ENCODE results near the gene HLCS. TPM values are rescaled to one million over a fixed set of nuclear protein-coding genes. Genes with fewer than 3 reads are reported as not detected.
"Not testable (repeated sequence)": the region's sequence is repeated elsewhere in the genome, so short reads cannot be mapped to it uniquely, and the experiment has no call there.

The HLCS gene
- total RNA-seq, 8 experiments from 2014 or later = 8.7 to 19.0 (median 18.1) TPM

DNA sequence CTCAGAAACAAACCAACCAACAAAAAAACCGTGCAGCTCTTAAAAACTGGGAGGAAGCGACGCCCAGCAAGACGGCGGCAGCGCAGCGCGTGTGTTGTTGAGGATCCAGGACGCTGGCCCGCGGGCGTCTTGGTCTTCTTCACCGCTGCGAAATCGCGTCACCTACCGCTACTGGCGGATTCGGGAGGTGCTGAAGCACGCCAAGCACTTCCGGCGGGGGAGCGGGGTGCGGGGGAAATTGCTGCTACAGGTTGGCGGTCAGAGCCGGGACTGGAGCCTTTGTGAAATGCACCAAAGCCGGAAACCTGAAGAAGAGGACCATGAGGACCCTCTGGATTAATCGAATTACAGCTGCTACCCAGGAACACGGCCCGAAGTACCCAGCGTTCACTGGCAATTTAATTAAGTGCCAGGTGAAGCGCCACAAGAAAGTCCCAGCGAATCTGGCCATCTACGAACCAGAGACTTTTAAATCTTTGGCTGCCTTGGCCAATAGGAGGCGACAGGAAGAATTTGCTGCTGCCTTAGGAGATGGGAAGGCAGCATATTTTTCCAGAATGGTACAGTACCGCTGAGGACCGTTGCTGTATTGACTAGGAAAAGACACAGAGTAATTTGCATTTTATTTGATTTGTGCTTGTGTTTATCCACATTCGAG lies 28.2 kb upstream of the HLCS start:
- Histone ChIP-seq H3K4me1 (replicated peaks in 1 of 2) (peaks cover 7 to 8% of the 10 kb centered on the region in 2 donors), H3K4me3 (no peak overlapping the region), H3K27ac (no peak overlapping the region)
- in situ Hi-C loops (cut with MboI; ENCODE audit: low pct_unique_long_range_greater_than_20kb in 2 of 9, low sequenced_read_pairs in 9 of 9, unreplicated experiment in 9 of 9) = no loop called here
- no peak for ATAC-seq (replicated peaks in 6 of 8)
- 0 to 97% (median 75%) methylated on average over 1 to 24 of the region's 38 CpGs for WGBS, 10 experiments

DNA sequence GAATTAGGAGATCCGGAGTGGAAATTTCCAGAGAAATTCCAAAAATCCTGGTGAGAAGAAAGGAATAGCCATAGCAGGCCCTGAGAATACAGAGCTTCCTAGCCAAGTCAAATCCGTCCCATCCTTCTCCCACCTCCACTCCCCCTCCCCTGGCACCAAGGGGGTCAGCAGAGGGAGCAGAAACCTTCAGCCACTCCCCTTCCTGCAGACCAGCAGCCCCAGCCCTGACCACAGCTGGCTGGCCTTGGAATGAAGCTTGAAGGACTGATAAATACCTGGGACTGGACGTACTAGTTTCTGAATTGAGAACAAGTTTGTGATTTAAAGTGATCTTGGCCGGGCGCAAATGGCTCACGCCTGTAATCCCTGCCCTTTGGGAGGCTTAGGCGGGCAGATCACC lies 26.2 kb upstream of the HLCS start:
- H3K27ac ChIP-seq = no peak overlapping the region
- in situ Hi-C loops (cut with MboI; ENCODE audit: low pct_unique_long_range_greater_than_20kb in 2 of 9, low sequenced_read_pairs in 9 of 9, unreplicated experiment in 9 of 9) = no loop called here
- ATAC-seq (replicated peaks in 6 of 8) = no peak
- no peak overlapping the region for H3K4me3 ChIP-seq
- WGBS, 10 experiments = 0 to 86% (median 75%) methylated on average over 1 to 7 of the region's 7 CpGs; no CpG with 5 or more reads in 5 of the 10 experiments
- peaks cover 7 to 8% of the 10 kb centered on the region in 2 donors for H3K4me1 ChIP-seq (replicated peaks in 1 of 2)

DNA sequence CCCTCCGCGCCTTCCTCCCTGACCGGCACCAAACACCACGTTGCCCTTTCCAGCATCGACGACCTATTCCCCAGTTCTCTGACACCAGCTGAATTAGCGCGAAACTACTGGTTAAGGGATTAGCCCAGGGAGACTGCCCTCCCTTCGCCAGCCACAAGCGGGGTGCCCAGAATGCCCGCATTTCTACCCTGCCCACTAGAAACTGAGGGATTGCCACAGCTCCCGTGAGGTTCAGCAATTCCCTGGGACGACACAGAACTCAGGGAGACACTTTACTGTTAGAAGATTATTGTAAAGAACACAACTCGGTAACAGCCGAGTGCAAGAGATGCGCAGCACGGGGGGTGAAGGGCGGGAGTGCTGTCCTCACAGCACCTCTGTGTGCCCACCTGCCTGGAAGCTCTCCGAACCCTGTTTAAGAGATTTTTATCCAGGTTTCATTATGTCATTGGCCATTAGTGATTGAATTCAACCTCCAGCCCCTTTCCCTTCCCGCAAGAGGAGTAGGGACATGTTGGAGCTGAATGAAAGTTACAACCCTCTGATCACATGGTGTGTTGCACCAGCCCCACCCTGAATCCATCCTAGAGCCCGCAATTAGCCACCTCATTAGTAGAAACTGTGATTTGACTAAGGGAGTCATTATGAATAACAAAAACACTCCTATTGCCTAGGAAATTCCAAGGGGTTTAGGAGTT lies 24.2 kb upstream of the HLCS start:
- WGBS, 10 experiments = 50 to 100% (median 91%) methylated on average over 1 to 12 of the region's 21 CpGs; no CpG with 5 or more reads in 3 of the 10 experiments
- ATAC-seq (replicated peaks in 6 of 8) = no peak
- H3K27ac ChIP-seq = peak overlapping the region; percentile 96 to 97
- peaks cover 7 to 8% of the 10 kb centered on the region in 2 donors for H3K4me1 ChIP-seq (replicated peaks in 1 of 2)
- H3K4me3 ChIP-seq = peak overlapping the region; percentile 58 to 76 (median 66)
- in situ Hi-C loops (cut with MboI; ENCODE audit: low pct_unique_long_range_greater_than_20kb in 2 of 9, low sequenced_read_pairs in 9 of 9, unreplicated experiment in 9 of 9) = no loop called here

DNA sequence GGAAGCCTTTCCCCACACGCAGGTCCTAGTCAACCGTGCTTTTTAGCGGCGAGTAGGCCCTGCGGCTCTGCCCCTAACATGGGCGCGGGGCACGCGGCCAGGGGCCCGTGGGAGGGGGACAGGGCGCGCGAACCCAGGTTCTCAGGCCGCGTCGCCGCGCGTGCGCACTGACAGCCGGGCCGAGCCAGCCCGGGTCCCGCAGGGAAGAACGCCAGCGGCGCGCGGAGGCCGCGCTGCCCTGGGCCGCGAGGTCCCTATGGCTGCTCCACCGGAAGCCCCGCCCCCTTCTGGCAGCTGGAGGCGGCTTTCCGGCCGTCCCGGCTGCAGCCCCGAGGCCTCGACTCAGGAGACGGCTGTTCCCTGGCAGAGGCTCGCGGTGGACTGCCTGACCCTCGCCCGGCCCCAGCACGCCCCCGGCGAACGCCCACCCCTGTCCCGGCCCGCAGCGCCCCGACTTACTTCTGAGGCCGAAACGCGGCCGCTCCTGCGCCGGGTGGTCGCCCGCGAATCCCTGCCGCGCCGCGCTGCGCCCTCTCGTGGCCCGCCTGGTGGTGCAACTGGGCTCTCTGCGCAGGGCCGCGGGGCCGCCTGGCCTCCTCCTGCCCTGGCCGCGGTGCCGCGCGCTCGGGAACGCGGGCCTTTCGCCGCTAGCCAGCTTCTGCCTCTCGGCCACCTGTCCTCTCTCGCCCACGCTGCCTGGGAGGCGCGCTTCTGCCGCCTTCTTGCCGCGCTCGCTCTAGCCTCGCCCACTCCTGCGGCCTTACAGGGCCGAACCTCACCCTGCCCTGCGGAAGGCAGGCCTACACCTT lies 23.4 kb upstream of the HLCS start:
- 0 to 2% (median 0%) methylated on average over 1 to 7 of the region's 97 CpGs; no CpG with 5 or more reads in 7 of the 10 experiments for WGBS, 10 experiments
- peaks cover 7 to 8% of the 10 kb centered on the region in 2 donors for H3K4me1 ChIP-seq (replicated peaks in 1 of 2)
- peak overlapping the region; percentile 58 to 76 (median 66) for H3K4me3 ChIP-seq
- in situ Hi-C loops (cut with MboI; ENCODE audit: low pct_unique_long_range_greater_than_20kb in 2 of 9, low sequenced_read_pairs in 9 of 9, unreplicated experiment in 9 of 9) = no loop called here
- H3K27ac ChIP-seq = peak overlapping the region; percentile 96 to 97
- peak; percentile 92 to 96 (median 94) for ATAC-seq (replicated peaks in 6 of 8)

DNA sequence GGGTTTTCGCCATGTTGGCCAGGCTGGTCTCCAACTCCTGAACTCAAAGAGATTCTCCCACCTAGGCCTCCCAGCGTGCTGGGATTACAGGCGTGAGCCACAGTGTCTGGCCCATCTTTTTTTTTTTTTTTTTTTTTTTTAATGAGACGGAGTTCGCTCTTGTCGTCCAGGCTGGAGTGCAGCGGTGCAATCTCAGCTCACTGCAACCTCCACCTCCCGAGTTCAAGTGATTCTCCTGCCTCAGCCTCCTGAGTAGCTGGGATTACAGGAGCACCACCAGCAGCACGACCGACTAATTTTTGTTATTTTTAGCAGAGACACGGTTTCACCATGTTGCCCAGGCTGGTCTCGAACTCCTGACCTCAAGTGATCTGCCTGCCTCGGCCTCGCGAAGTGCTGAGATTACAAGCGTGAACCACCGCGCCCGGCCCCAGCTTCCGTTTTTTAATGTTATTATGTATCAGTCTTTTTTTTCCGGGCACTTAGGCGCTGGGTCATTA lies 22.8 kb upstream of the HLCS start:
- ATAC-seq (replicated peaks in 6 of 8); H3K4me1 ChIP-seq (replicated peaks in 1 of 2); in situ Hi-C loops (cut with MboI; ENCODE audit: low pct_unique_long_range_greater_than_20kb in 2 of 9, low sequenced_read_pairs in 9 of 9, unreplicated experiment in 9 of 9): not testable (repeated sequence)
- peak overlapping the region; percentile 96 to 97 for H3K27ac ChIP-seq
- WGBS, 10 experiments = 0 to 93% (median 76%) methylated on average over 1 to 10 of the region's 22 CpGs; no CpG with 5 or more reads in 1 of the 10 experiments
- H3K4me3 ChIP-seq = peak overlapping the region; percentile 58 to 76 (median 66)

DNA sequence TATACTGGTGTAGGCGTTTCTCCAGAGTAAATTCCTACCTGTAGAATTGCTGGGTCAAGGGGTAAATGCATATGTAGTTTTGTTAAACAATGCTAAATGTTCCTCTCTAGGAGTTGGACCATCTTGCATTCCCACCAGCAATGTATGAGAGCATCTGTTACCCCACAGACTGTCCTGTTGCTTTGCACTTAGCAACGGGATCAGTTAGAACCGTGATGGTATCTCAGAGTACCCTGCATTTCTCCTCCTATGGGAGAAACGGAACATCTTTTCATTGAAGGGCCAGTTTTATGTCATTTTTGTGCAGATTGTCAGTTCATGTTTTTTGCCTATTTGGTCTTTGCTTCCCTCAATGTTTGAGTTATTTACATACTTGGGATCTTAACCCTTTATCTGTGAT lies 22.1 kb upstream of the HLCS start:
- Histone ChIP-seq H3K4me1 (replicated peaks in 1 of 2) (peaks cover 7 to 8% of the 10 kb centered on the region in 2 donors), H3K4me3 (no peak overlapping the region), H3K27ac (no peak overlapping the region)
- in situ Hi-C loops (cut with MboI; ENCODE audit: low pct_unique_long_range_greater_than_20kb in 2 of 9, low sequenced_read_pairs in 9 of 9, unreplicated experiment in 9 of 9) = no loop called here
- no peak for ATAC-seq (replicated peaks in 6 of 8)
- 19 to 100% (median 89%) methylated on average over 1 to 4 of the region's 4 CpGs for WGBS, 10 experiments

DNA sequence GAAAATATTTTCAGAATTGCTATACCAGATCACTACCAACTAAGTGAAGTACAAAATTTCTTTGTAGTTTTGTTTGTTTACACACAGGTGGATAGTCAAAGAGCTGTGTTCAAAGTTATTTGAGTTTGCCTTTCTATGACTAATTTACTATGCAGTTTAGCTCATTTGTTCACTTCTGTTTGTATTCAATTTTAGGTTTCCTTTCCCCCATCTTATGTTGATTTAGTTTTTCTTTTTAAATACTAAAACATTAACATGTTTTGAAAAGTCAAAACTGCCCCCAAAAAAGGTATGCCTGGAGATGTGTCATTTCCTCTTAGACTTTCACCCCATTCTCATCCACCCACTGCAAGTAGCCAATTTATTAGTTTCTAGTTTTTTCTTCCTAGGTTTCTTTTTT lies 21.4 kb upstream of the HLCS start:
- ATAC-seq (replicated peaks in 6 of 8) = no peak
- H3K4me1 ChIP-seq (replicated peaks in 1 of 2) = peaks cover 7 to 8% of the 10 kb centered on the region in 2 donors

DNA sequence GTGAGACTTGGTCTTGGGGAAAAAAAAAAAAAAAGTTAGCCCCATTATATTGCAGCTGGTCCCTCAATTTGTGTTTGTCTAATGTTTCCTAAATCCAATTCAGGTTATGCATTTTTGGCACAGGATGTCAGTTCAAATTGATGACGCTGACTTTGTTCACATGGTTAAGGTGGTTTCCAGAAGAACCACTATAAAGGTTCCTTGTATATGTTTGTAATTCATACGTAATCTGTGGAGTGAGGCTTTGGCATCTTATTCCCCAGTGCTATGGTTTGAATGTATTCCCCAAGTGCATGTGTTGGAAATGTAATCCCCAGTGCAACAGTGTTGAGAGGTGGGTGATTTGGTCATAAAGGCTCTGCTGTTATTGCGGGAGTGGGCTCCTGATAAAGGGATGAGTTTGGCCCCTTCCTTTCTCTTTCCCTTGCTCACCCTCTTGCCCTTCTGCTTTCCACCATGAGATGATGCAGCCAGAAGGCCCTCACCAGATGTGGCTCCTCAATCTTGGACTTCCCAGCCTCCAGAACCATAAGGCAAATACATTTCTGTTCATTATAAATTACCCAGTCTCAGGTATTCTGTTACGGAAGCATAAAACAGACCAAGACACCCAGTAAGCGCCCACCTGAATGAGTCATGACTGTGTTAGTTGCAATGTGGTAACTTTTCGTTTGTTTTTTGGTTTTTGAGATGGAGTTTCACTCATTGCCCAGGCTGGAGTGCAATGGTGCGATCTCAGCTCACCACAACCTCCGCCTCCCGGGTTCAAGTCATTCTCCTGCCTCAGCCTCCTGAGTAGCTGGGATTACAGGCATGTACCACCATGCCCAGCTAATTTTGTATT lies 19.5 kb upstream of the HLCS start:
- H3K27ac ChIP-seq = no peak overlapping the region

More for the DNA sequence above, 21.4 kb upstream of the HLCS start:
- no peak overlapping the region for H3K4me3 ChIP-seq
- no peak overlapping the region for H3K27ac ChIP-seq
- in situ Hi-C loops (cut with MboI; ENCODE audit: low pct_unique_long_range_greater_than_20kb in 2 of 9, low sequenced_read_pairs in 9 of 9, unreplicated experiment in 9 of 9) = no loop called here

DNA sequence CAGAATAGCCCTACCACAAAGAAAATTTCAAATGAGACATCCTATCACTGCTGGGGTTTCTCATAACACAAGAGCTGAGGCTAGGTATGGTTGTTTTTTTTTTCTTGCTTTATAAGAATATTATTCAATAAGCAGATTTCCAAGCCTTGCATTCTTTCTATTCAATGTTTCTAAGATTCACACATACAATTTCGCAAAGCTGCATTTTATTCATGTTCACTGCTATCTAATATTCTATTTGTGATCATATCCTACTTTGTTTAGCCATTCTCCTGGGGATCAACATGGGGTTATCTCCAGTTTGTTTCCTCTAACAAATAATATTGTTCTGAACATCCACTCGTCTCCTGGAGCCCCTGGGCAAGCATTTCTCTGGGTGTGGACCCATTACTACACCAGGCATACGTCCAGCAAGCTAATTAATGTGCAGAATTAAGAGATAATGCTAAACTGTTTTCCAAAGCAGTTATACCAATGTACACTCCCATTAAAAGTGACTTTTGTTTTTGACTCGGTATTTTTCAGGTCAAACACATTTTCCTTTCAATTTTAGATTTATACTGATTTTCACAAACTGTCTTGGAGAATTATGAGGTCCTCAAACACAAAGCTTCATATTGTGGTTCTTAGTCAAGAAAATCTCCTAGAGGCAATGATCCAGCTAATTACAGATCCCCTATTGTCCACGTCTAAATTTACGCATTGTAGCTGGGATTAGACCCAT lies 15.7 kb upstream of the HLCS start:
- ATAC-seq (replicated peaks in 6 of 8) = no peak
- in situ Hi-C loops (cut with MboI; ENCODE audit: low pct_unique_long_range_greater_than_20kb in 2 of 9, low sequenced_read_pairs in 9 of 9, unreplicated experiment in 9 of 9) = no loop called here
- no peak overlapping the region for H3K27ac ChIP-seq
- no peak overlapping the region for H3K4me3 ChIP-seq
- WGBS, 10 experiments = 6 to 94% (median 80%) methylated on average over 1 to 6 of the region's 6 CpGs
- H3K4me1 ChIP-seq (replicated peaks in 1 of 2) = peaks cover 5 to 8% of the 10 kb centered on the region in 2 donors

More for the DNA sequence above, 19.5 kb upstream of the HLCS start:
- peaks cover 7% of the 10 kb centered on the region in 2 donors for H3K4me1 ChIP-seq (replicated peaks in 1 of 2)
- no peak for ATAC-seq (replicated peaks in 6 of 8)
- H3K4me3 ChIP-seq = no peak overlapping the region
- in situ Hi-C loops (cut with MboI; ENCODE audit: low pct_unique_long_range_greater_than_20kb in 2 of 9, low sequenced_read_pairs in 9 of 9, unreplicated experiment in 9 of 9) = no loop called here
- 0 to 94% (median 75%) methylated on average over 1 to 4 of the region's 9 CpGs; no CpG with 5 or more reads in 1 of the 10 experiments for WGBS, 10 experiments

DNA sequence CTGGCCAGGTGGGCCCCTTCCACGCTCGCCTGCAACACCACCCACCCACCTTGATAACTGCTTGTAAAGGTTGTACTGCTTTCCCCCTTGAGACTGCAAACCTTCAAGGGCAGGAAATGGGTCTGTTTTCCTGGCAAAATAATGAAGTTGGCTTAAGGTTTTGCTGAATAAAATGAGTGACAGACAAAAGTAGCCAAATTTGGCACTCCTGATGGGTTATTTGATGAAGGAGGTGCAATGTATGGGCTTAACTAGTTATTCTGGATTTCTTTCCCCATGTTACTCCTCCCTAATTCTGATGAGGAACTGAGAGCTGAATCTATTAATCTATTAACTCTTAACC lies 14.6 kb upstream of the HLCS start:
- in situ Hi-C loops (cut with MboI; ENCODE audit: low pct_unique_long_range_greater_than_20kb in 2 of 9, low sequenced_read_pairs in 9 of 9, unreplicated experiment in 9 of 9) = no loop called here
- WGBS, 10 experiments = 50 to 100% (median 69%) methylated on average over 1 to 2 of the region's 2 CpGs; no CpG with 5 or more reads in 7 of the 10 experiments
- Histone ChIP-seq H3K27ac (no peak overlapping the region), H3K4me1 (replicated peaks in 1 of 2) (peaks cover 6 to 8% of the 10 kb centered on the region in 2 donors), H3K4me3 (peak overlapping the region in 1 of 5 donors; percentile 11)
- ATAC-seq (replicated peaks in 6 of 8) = no peak

DNA sequence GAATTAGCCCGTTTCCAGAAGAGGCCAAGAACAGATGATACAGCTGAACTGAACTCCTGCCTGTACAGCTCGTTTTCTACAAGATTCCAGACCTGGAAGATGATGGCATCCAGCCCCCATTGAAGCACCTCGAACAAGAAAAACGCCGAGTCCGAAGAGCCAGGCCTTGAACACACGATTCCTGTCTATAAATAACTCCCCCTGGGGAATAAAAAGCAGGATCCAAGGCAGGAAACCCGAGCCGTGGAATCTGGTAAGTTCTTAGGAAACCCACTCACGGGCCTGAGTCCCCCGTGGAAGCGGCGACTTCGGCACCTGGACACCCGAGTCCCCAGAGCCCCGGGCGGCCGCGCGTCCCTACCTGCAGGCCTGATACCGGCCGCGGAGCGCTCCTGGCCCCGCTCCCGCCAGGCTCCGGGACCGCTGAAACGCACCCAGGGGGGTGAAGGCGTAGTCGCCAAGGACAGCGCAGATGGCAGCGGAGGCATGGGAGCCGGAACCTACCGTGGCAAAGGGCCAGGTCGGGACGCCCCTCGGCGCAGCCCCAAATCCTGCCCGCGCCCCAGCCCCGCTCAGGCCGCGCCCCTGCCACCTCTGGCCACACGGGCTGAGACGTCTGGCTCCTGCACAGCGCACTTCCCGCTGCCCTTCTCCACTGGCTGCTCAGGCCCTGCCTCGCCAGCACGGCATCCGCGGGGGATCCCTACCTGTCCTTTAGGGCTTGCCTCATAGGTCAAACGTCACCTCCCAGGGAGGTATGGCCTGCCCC lies 14.0 kb upstream of the HLCS start:
- no peak overlapping the region for H3K27ac ChIP-seq
- peaks cover 6 to 8% of the 10 kb centered on the region in 2 donors for H3K4me1 ChIP-seq (replicated peaks in 1 of 2)
- ATAC-seq (replicated peaks in 6 of 8) = peak; percentile 33 to 75 (median 64)
- 0 to 42% (median 30%) methylated on average over 1 to 14 of the region's 53 CpGs; no CpG with 5 or more reads in 1 of the 10 experiments for WGBS, 10 experiments
- peak overlapping the region in 3 of 5 donors; percentile 11 to 22 (median 20) for H3K4me3 ChIP-seq
- in situ Hi-C loops (cut with MboI; ENCODE audit: low pct_unique_long_range_greater_than_20kb in 2 of 9, low sequenced_read_pairs in 9 of 9, unreplicated experiment in 9 of 9) = no loop called here
